GM12878 (cell line): Measurements from ENCODE around the gene SRSF8. TPM values are rescaled to one million over a fixed set of nuclear protein-coding genes. Genes with fewer than 3 reads are reported as not detected.
A peak's percentile ranks its signal among the peaks of the same experiment; 100 is the strongest.

Experiments used
- ATAC-seq: fragments of 200-7000 bp; cut with Tn5 transposase; 3 replicates; pipeline ENCODE4 v1.9.1; 2020; ENCODE audit warnings: mild to moderate bottlenecking, moderate library complexity
- BruUV-seq: library from RNA; stranded (reverse); fragments of 400-500 nt; replicated peaks from 2 replicates; lab custom pipeline; 2021; lab: Mats Ljungman, UMichigan
- CTCF ChIA-PET: fragments of 300-600 bp; sonication (Branson Sonifier 250); formaldehyde crosslinking; extraction: SDS; loops from one replicate; lab custom pipeline; 2021; ENCODE audit warnings: inconsistent platforms; lab: Yijun Ruan, JAX
- POLR2A ChIA-PET: fragments of 350-600 bp; formaldehyde crosslinking; extraction: SDS; loops from one replicate; lab custom pipeline; 2021; ENCODE audit warnings: inconsistent platforms; lab: Charles Lee
- RAD21 ChIA-PET: fragments of 300-600 bp; sonication (Branson Sonifier 250); formaldehyde crosslinking; loops from one replicate; lab custom pipeline; 2023; ENCODE audit warnings: antibody characterized with exemption; ENCODE audit not compliant: unreplicated experiment; lab: Charles Lee
- SMC1A ChIA-PET: fragments of 300-600 bp; sonication (Branson Sonifier 250); formaldehyde crosslinking; loops from one replicate; lab custom pipeline; 2023; ENCODE audit not compliant: unreplicated experiment, uncharacterized antibody; lab: Charles Lee
- DNase-seq: peaks from one replicate; pipeline ENCODE4 v3.0.0-alpha.2; 2011; ENCODE audit warnings: low read depth, low spot score
- FAIRE-seq: peaks from 3 replicates; lab custom pipeline; 2011; peaks lifted over from hg19 to GRCh38; lab: Jason Lieb, UNC
- H2AFZ ChIP-seq: 2 replicates; pipeline ENCODE4 v1.6.0; 2011; ENCODE audit warnings: low read depth, low read length, control low read depth; ENCODE audit not compliant: control insufficient read depth
- H3K27ac ChIP-seq: 2 replicates; pipeline ENCODE4 v1.5.1; 2011; ENCODE audit warnings: control low read depth; ENCODE audit not compliant: control insufficient read depth, insufficient read depth
- H3K27me3 ChIP-seq, 2 experiments: replicated peaks in 1 of 2; 2 replicates each; pipeline versions ENCODE4 v1.6.0 to v1.6.1; 2011; ENCODE audit warnings: low read length in 1 of 2; ENCODE audit not compliant: control insufficient read depth in 2 of 2, insufficient read depth in 2 of 2
- H3K36me3 ChIP-seq, 2 experiments: 2 replicates each; pipeline ENCODE4 v1.5.1; 2011; ENCODE audit warnings: low read length in 1 of 2; ENCODE audit not compliant: control insufficient read depth in 2 of 2, insufficient read depth in 2 of 2
- H3K4me1 ChIP-seq: 2 replicates; pipeline ENCODE4 v1.6.1; 2011; ENCODE audit warnings: mild to moderate bottlenecking, low read length, moderate library complexity, mixed read lengths; ENCODE audit not compliant: control insufficient read depth, insufficient read depth
- H3K4me2 ChIP-seq: 2 replicates; pipeline ENCODE4 v1.6.0; 2011; ENCODE audit warnings: control low read depth; ENCODE audit not compliant: control insufficient read depth, insufficient read depth
- H3K4me3 ChIP-seq: fragments of 200-600 bp; sonication (generic); 2 replicates; pipeline ENCODE4 v1.5.1; 2016
- H3K79me2 ChIP-seq: 2 replicates; pipeline ENCODE4 v1.6.0; 2011; ENCODE audit warnings: low read length; ENCODE audit not compliant: control insufficient read depth, insufficient read depth
- H3K9ac ChIP-seq: 2 replicates; pipeline ENCODE4 v1.8.0; 2011; ENCODE audit warnings: low read length, control low read depth, mixed read lengths; ENCODE audit not compliant: control insufficient read depth, insufficient read depth
- H3K9me3 ChIP-seq: replicated peaks from 3 replicates; pipeline ENCODE4 v1.5.1; 2011; ENCODE audit warnings: mild to moderate bottlenecking, low read length; ENCODE audit not compliant: control insufficient read depth, insufficient read depth
- H4K20me1 ChIP-seq: 2 replicates; pipeline ENCODE4 v1.6.0; 2011; ENCODE audit not compliant: control insufficient read depth, insufficient read depth
- ATF2 ChIP-seq: IDR thresholded peaks from 2 replicates; pipeline ENCODE4 v1.6.1; 2012; ENCODE audit warnings: low read length, inconsistent platforms
- BACH1 ChIP-seq: fragments of 450-650 bp; IDR thresholded peaks from 2 replicates; pipeline ENCODE4 v1.6.1; 2017; ENCODE audit warnings: mild to moderate bottlenecking, borderline replicate concordance
- CBFB ChIP-seq: IDR thresholded peaks from 2 replicates; pipeline ENCODE4 v1.6.1; 2016; ENCODE audit warnings: antibody characterized with exemption, low read depth
- CBX3 ChIP-seq: fragments of 200-600 bp; sonication (generic); IDR thresholded peaks from 2 replicates; pipeline ENCODE4 v1.6.1; 2016; ENCODE audit warnings: low read depth, borderline replicate concordance
- CTCF ChIP-seq, 3 experiments: IDR thresholded peaks in 2 of 3; conservative IDR thresholded peaks in 1 of 3; 2 replicates each; pipeline ENCODE4 v1.5.1; 2011; ENCODE audit warnings: low read depth in 3 of 3, low read length in 3 of 3, mild to moderate bottlenecking in 3 of 3, control low read depth in 2 of 3, moderate library complexity in 2 of 3, inconsistent platforms in 1 of 3, mixed read lengths in 1 of 3; ENCODE audit not compliant: control insufficient read depth in 2 of 3, insufficient read depth in 1 of 3; ENCODE audit errors: extremely low read depth in 1 of 3
- EGR1 ChIP-seq, 2 experiments: IDR thresholded peaks; 1 replicate in 1 of 2; 2 replicates in 1 of 2; pipeline ENCODE4 v1.6.1; 2011 to 2012; ENCODE audit warnings: low read depth in 2 of 2, low read length in 2 of 2, borderline replicate concordance in 1 of 2, mild to moderate bottlenecking in 1 of 2, moderate library complexity in 1 of 2
- FOS ChIP-seq: IDR thresholded peaks from 3 replicates; pipeline ENCODE4 v1.6.1; 2011; ENCODE audit warnings: borderline replicate concordance; ENCODE audit not compliant: insufficient read length; ENCODE audit errors: extremely low read depth
- GATAD2B ChIP-seq: fragments of 450-650 bp; conservative IDR thresholded peaks from 2 replicates; pipeline ENCODE4 v1.6.1; 2017; ENCODE audit warnings: low read depth, mild to moderate bottlenecking, moderate library complexity
- JUND ChIP-seq: IDR thresholded peaks from 2 replicates; pipeline ENCODE4 v1.6.1; 2012; ENCODE audit warnings: low read depth, mild to moderate bottlenecking, low read length, improper control_type of control experiment, moderate library complexity
- KLF5 ChIP-seq: fragments of 450-650 bp; IDR thresholded peaks from 2 replicates; pipeline ENCODE4 v1.6.1; 2014; ENCODE audit warnings: mild to moderate bottlenecking; ENCODE audit not compliant: partially characterized antibody
- NFXL1 ChIP-seq: fragments of 450-650 bp; IDR thresholded peaks from 2 replicates; pipeline ENCODE4 v1.6.1; 2017; ENCODE audit warnings: antibody characterized with exemption, mild to moderate bottlenecking, borderline replicate concordance
- PRDM15 ChIP-seq: fragments of 450-650 bp; formaldehyde crosslinking; IDR thresholded peaks from 2 replicates; pipeline ENCODE4 v1.4.0; 2020; ENCODE audit warnings: mild to moderate bottlenecking, moderate library complexity
- RBBP5 ChIP-seq: fragments of 200-600 bp; sonication (generic); conservative IDR thresholded peaks from 2 replicates; pipeline ENCODE4 v1.6.1; 2016
- RUNX3 ChIP-seq: IDR thresholded peaks from 2 replicates; pipeline ENCODE4 v1.6.1; 2012; ENCODE audit warnings: low read length, inconsistent platforms
- TCF7 ChIP-seq: IDR thresholded peaks from 2 replicates; pipeline ENCODE4 v1.6.1; 2014; ENCODE audit warnings: antibody characterized with exemption, borderline replicate concordance
- ZNF24 ChIP-seq: fragments of 450-650 bp; IDR thresholded peaks from 2 replicates; pipeline ENCODE4 v1.6.1; 2017; ENCODE audit warnings: antibody characterized with exemption, mild to moderate bottlenecking
- WGBS: methylation state at CpG from one replicate; pipeline ENCODE4 v1.1.6; 2016; ENCODE audit warnings: low lambda C conversion rate; ENCODE audit not compliant: insufficient replicate concordance, insufficient coverage; ENCODE audit errors: missing lambda C conversion rate; 5-methylcytosine and 5-hydroxymethylcytosine counted together
- in situ Hi-C: fragments of 300-500 bp; cut with MboI; formaldehyde crosslinking; loops from 9 replicates; pipeline ENCODE4 v1.14.3; 2018; ENCODE audit warnings: mixed read lengths
- intact Hi-C: fragments of 100-400 bp; cut with micrococcal nuclease; formaldehyde crosslinking; loops from one replicate; pipeline ENCODE4 v1.14.2; 2022; ENCODE audit not compliant: unreplicated experiment
- polyA plus RNA-seq, 11 experiments: library from polyadenylated mRNA; depleted of rRNA in 4 of 11; unstranded in 6 of 11; stranded (reverse) in 5 of 11; fragments of >200 nt; fragmentation: Nextera tagmentation in 4 of 11; fragmentation: Illumina TruSeq in 1 of 11; extraction: Ambion mirVana in 4 of 11; extraction: Trizol in 1 of 11; gene quantifications; 1 replicate in 1 of 11; 2 replicates in 10 of 11; pipeline versions ENCODE4 v1.2.1 to v1.2.3, GENCODE V29; 2011 to 2016; ENCODE audit warnings: inconsistent platforms in 2 of 11, missing spikeins in 2 of 11, low read depth in 1 of 11
- total RNA-seq, 4 experiments: library from RNA; depleted of rRNA in 3 of 4; stranded (reverse); fragments of >200 nt in 3 of 4; fragmentation: Illumina TruSeq in 1 of 4; extraction: Trizol in 1 of 4; gene quantifications; 2 replicates each; pipeline versions ENCODE4 v1.2.1 to v1.2.3, GENCODE V29; 2013 to 2021

SRSF8 gene
- total and polyA plus RNA-seq, 10 of the 15 experiments (the other 5 are each of a cell fraction or from before 2014, with no cell fraction given): 14.2 to 43.1 (median 27.1) TPM

- Histone ChIP-seq H3K36me3 (no peaks in the 10 kb centered on the region), H3K27ac (no peak overlapping the region; the same call in 1 of the 2 replicates), H3K9ac (no peak overlapping the region), H3K4me2 (peak overlapping the region; percentile 74), H3K4me3 (peak overlapping the region; percentile 6; the same call in 1 of the 2 replicates), H3K79me2 (peaks cover 11% of the 10 kb centered on the region), H3K4me1 (peaks cover 45% of the 10 kb centered on the region), H2AFZ (no peak overlapping the region), H4K20me1 (no peaks in the 10 kb centered on the region), H3K27me3 (no peaks in the 10 kb centered on the region), H3K9me3 (no peaks in the 10 kb centered on the region)
- POLR2A ChIA-PET: interaction anchor here (0.5 to 8.0 kb wide), 14 partner anchors 8 to 1345 kb away, joined by 3 to 139 read pairs (median 6); partner anchors contain the start of genes CEP57, CWC15, KDM4D and SESN3
- SMC1A ChIA-PET: interaction anchor here (0.8 to 17.5 kb wide), 13 partner anchors 8 to 161 kb away, joined by 3 to 315 read pairs (median 5); partner anchors contain the start of gene SRSF8
- peak; percentile 27 for FAIRE-seq
- in situ Hi-C loops: loop anchor here (10.0 kb wide), 1 partner anchor 1152 kb away; no protein-coding TSS in a partner anchor
- CTCF ChIA-PET: interaction anchor here (0.5 to 13.7 kb wide), 15 partner anchors 9 to 1153 kb away, joined by 3 to 296 read pairs (median 7); partner anchors contain the start of gene SRSF8
- peak; percentile 37 for ATAC-seq
- RAD21 ChIA-PET: interaction anchor here (0.6 to 12.5 kb wide), 12 partner anchors 8 to 149 kb away, joined by 3 to 244 read pairs (median 4); partner anchors contain the start of genes CWC15, KDM4D and SRSF8
- 62% methylated on average over 3 of the region's 5 CpGs for WGBS
- no TSS peak for BruUV-seq
- no peak for DNase-seq
- intact Hi-C loops: loop anchor here (1.0 to 5.0 kb wide), 3 partner anchors 23 to 695 kb away; partner anchors contain the start of genes FAM76B and SESN3
- no peak for TF ChIP-seq CBFB
- TF ChIP-seq CTCF (IDR thresholded peaks at IDR 0.05 in 2 of 3, conservative IDR thresholded peaks at IDR 0.05 in 1 of 3; ENCODE audit: control insufficient read depth in 2 of 3, extremely low read depth in 1 of 3, insufficient read depth in 1 of 3, low read depth in 3 of 3, low read length in 3 of 3): peak; percentile 42 to 77 (median 69)
- TF ChIP-seq TCF7: no peak
- TF ChIP-seq CBX3: no peak
- no peak for TF ChIP-seq BACH1
- TF ChIP-seq NFXL1: no peak
- TF ChIP-seq RBBP5: no peak
- no peak for TF ChIP-seq PRDM15
- no peak for TF ChIP-seq JUND
- TF ChIP-seq GATAD2B: 0 out of 2 replicates have a peak, but pooled peaks have one; percentile 24
- TF ChIP-seq RUNX3: no peak
- TF ChIP-seq EGR1 (IDR thresholded peaks at IDR 0.05; ENCODE audit: borderline replicate concordance in 1 of 2, low read depth in 2 of 2, low read length in 2 of 2): no peak
- no peak for TF ChIP-seq KLF5
- TF ChIP-seq FOS: no peak
- TF ChIP-seq ATF2: no peak
- no peak for TF ChIP-seq ZNF24
Measured at GRCh38 chr11:95092549-95093324, 26.0 kb downstream of the SRSF8 start.
